K562 (cell line): ENCODE results near the gene GALNT13. TPM values are rescaled to one million over a fixed set of nuclear protein-coding genes. Genes with fewer than 3 reads are reported as not detected.

Experiments
- CTCFL ChIP-seq: IDR thresholded peaks from 2 replicates; pipeline ENCODE4 v1.6.1; 2011; ENCODE audit warnings: borderline replicate concordance, low read depth, mild to moderate bottlenecking, moderate library complexity, low read length; ENCODE audit not compliant: insufficient read depth, poor library complexity, severe bottlenecking
- polyA plus RNA-seq, 8 experiments: library from polyadenylated mRNA; depleted of rRNA in 4 of 8; stranded (reverse) in 5 of 8; unstranded in 3 of 8; fragments of >200 nt; fragmentation: Nextera tagmentation in 2 of 8; fragmentation: Illumina TruSeq in 1 of 8; extraction: Ambion mirVana in 2 of 8; extraction: Trizol in 1 of 8; gene quantifications; 2 replicates each; pipeline versions ENCODE4 v1.2.1 to v1.2.3, GENCODE V29; 2011 to 2014; ENCODE audit warnings: inconsistent platforms in 1 of 8, missing spikeins in 1 of 8
- total RNA-seq, 7 experiments: library from RNA; depleted of rRNA in 6 of 7; stranded (reverse); fragments of >200 nt in 6 of 7; fragmentation: Illumina TruSeq in 2 of 7; extraction: Trizol in 2 of 7; gene quantifications; 2 replicates each; pipeline versions ENCODE4 v1.2.1 to v1.2.3, GENCODE V29; 2011 to 2021; ENCODE audit warnings: low replicate concordance in 1 of 7
- TF ChIP-seq, protein P1 (sequence below): fragments of 450-650 bp; IDR thresholded peaks from 2 replicates; pipeline ENCODE4 v1.6.1; 2016; ENCODE audit warnings: mild to moderate bottlenecking, moderate library complexity

Gene GALNT13
- total and polyA plus RNA-seq, 9 of the 15 experiments (the other 6 are each of a cell fraction or from before 2014, with no cell fraction given): not detected

DNA sequence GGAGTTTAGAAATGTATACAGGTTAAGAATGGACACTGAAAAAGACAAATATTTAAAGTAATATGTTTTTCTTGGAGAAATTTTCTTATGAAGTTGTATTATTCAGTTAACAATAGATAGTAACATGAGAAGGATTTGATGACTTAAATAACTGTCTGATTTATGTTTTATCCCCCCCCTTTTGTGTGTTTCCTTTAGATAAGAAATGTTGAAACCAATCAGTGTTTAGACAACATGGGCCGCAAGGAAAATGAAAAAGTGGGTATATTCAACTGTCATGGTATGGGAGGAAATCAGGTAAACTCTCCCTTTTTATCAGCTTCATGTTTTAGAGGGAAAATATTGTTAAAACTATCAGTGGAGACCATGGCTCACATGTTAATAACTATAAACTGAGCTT lies 537.1 kb downstream of the GALNT13 start (continued):
- TF ChIP-seq, protein P1, sequence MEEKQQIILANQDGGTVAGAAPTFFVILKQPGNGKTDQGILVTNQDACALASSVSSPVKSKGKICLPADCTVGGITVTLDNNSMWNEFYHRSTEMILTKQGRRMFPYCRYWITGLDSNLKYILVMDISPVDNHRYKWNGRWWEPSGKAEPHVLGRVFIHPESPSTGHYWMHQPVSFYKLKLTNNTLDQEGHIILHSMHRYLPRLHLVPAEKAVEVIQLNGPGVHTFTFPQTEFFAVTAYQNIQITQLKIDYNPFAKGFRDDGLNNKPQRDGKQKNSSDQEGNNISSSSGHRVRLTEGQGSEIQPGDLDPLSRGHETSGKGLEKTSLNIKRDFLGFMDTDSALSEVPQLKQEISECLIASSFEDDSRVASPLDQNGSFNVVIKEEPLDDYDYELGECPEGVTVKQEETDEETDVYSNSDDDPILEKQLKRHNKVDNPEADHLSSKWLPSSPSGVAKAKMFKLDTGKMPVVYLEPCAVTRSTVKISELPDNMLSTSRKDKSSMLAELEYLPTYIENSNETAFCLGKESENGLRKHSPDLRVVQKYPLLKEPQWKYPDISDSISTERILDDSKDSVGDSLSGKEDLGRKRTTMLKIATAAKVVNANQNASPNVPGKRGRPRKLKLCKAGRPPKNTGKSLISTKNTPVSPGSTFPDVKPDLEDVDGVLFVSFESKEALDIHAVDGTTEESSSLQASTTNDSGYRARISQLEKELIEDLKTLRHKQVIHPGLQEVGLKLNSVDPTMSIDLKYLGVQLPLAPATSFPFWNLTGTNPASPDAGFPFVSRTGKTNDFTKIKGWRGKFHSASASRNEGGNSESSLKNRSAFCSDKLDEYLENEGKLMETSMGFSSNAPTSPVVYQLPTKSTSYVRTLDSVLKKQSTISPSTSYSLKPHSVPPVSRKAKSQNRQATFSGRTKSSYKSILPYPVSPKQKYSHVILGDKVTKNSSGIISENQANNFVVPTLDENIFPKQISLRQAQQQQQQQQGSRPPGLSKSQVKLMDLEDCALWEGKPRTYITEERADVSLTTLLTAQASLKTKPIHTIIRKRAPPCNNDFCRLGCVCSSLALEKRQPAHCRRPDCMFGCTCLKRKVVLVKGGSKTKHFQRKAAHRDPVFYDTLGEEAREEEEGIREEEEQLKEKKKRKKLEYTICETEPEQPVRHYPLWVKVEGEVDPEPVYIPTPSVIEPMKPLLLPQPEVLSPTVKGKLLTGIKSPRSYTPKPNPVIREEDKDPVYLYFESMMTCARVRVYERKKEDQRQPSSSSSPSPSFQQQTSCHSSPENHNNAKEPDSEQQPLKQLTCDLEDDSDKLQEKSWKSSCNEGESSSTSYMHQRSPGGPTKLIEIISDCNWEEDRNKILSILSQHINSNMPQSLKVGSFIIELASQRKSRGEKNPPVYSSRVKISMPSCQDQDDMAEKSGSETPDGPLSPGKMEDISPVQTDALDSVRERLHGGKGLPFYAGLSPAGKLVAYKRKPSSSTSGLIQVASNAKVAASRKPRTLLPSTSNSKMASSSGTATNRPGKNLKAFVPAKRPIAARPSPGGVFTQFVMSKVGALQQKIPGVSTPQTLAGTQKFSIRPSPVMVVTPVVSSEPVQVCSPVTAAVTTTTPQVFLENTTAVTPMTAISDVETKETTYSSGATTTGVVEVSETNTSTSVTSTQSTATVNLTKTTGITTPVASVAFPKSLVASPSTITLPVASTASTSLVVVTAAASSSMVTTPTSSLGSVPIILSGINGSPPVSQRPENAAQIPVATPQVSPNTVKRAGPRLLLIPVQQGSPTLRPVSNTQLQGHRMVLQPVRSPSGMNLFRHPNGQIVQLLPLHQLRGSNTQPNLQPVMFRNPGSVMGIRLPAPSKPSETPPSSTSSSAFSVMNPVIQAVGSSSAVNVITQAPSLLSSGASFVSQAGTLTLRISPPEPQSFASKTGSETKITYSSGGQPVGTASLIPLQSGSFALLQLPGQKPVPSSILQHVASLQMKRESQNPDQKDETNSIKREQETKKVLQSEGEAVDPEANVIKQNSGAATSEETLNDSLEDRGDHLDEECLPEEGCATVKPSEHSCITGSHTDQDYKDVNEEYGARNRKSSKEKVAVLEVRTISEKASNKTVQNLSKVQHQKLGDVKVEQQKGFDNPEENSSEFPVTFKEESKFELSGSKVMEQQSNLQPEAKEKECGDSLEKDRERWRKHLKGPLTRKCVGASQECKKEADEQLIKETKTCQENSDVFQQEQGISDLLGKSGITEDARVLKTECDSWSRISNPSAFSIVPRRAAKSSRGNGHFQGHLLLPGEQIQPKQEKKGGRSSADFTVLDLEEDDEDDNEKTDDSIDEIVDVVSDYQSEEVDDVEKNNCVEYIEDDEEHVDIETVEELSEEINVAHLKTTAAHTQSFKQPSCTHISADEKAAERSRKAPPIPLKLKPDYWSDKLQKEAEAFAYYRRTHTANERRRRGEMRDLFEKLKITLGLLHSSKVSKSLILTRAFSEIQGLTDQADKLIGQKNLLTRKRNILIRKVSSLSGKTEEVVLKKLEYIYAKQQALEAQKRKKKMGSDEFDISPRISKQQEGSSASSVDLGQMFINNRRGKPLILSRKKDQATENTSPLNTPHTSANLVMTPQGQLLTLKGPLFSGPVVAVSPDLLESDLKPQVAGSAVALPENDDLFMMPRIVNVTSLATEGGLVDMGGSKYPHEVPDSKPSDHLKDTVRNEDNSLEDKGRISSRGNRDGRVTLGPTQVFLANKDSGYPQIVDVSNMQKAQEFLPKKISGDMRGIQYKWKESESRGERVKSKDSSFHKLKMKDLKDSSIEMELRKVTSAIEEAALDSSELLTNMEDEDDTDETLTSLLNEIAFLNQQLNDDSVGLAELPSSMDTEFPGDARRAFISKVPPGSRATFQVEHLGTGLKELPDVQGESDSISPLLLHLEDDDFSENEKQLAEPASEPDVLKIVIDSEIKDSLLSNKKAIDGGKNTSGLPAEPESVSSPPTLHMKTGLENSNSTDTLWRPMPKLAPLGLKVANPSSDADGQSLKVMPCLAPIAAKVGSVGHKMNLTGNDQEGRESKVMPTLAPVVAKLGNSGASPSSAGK: no peak
- no peak for TF ChIP-seq CTCFL
